ENCODE results near the gene GNG7. TPM values are rescaled to one million over a fixed set of nuclear protein-coding genes. Genes with fewer than 3 reads are reported as not detected.
A peak's percentile ranks its signal among the peaks of the same experiment; 100 is the strongest.
"Not testable (repeated sequence)": the region's sequence is repeated elsewhere in the genome, so short reads cannot be mapped to it uniquely, and the experiment has no call there.

Gene GNG7
- total RNA-seq, 1 donor from 2014 or later, result 0.13 TPM

DNA sequence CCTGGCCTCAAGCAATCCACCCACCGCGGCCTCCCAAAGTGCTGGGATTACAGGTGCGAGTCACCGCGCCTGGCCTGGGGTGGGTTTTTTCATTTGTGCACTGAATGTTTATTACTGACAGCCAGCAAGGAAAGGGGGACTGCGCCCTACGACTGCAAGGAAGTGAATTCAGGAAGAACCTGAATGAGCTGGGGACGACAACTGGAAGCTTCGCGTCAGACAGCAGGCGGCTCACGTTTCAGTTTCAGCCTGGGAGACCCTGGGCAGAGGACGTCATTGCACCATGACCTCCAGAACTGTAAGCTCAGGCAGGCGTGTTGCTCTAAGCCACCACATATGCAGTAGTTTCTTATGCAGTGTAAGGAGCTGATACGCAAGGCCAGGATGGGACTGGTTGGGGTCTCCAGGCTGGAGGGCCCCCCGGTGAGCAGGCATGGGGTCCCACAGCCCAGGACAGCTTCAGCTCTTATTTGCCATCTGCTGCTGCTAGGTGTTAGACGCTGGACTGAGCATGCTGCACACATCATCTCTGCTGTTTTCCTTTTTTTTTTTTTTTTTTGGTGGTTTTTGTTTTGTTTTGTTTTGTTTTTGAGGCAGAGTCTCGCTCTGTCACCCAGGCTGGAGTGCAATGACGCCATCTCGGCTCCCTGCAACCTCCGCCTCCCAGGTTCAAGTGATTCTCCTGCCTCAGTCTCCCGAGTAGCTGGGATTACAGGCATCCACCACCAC lies 160.0 kb downstream of the GNG7 start:
- H3K4me3 Mint-ChIP-seq, result peak overlapping the region; percentile 5
- no peaks in the 10 kb centered on the region for H3K27me3 Mint-ChIP-seq (ENCODE audit: insufficient read depth)
- no peak for DNase-seq (ENCODE audit: low spot score)
- H3K4me1 Mint-ChIP-seq (ENCODE audit: low read depth), result peaks cover 22% of the 10 kb centered on the region
- no peaks in the 10 kb centered on the region for H3K9me3 Mint-ChIP-seq
- intact Hi-C loops (cut with micrococcal nuclease), result no loop called here
- peak overlapping the region; percentile 48 for H3K27ac Mint-ChIP-seq
- no peaks in the 10 kb centered on the region for H3K36me3 Mint-ChIP-seq (ENCODE audit: low read depth)

DNA sequence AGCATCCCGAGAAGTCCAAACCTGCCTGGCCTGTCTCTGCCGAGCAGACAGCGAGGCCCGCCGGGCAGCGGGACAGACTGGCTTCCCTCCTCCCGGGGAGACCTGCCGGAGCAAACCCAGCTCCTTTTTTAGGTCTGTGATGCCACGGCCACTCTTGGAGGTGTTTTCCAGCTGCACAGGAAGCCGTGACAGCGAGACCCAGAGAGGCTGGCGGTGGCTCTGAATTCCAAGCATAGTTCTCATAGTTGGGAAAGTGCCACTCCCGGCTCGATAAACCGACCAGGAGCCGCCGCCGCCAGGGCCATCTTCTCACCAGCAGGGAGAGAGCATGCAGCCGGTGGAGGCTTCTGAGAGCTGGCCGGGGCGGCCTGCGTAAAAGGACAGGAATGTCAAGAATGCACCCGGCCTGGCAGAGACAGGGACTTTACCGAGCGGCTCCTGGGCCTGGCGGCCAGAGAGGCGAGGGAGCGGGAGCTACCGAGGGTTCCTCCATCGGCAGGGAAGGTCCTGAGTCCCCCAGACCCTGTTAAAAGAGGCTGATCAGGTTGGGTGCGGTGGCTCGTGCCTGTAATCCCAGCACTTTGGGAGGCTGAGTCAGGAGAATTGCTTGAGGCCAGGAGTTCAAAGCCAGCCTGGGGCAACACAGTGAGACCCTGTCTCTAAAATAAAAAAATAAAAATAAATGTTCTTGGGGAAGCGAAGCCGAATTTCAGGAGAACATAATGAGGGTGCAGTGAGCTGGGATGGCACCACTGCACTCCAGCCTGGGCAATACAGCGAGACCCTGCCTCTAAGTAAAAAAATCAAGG lies 161.6 kb downstream of the GNG7 start:
- no peak for DNase-seq (ENCODE audit: low spot score)
- Mint-ChIP-seq H3K4me1 (ENCODE audit: low read depth) (peaks cover 24% of the 10 kb centered on the region), H3K36me3 (ENCODE audit: low read depth) (no peaks in the 10 kb centered on the region), H3K27me3 (ENCODE audit: insufficient read depth) (no peaks in the 10 kb centered on the region), H3K9me3 (no peaks in the 10 kb centered on the region), H3K4me3 (no peak overlapping the region), H3K27ac (no peak overlapping the region)
- intact Hi-C loops (cut with micrococcal nuclease), result no loop called here

DNA sequence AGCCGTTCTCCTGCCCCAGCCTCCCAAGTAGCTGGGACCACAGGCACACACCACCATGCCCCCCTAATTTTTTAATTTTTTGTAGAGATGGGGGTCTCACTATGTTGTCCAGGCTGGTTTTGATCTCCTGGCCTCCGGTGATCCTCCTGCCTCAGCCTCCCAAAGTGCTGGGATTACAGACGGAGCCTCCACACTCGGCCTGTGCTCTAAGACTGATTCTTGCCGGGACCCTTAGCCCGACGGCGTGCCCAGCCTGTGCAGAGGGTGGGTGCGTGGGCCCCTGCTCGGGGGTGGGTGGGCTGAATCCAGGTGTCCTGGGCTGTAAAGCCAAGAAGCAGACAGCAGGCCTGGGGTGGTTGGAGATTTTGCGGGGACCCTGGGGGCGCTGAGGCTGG lies 162.2 kb downstream of the GNG7 start:
- Mint-ChIP-seq H3K4me3 (no peak overlapping the region), H3K4me1 (ENCODE audit: low read depth) (peaks cover 24% of the 10 kb centered on the region), H3K27me3 (ENCODE audit: insufficient read depth) (no peaks in the 10 kb centered on the region), H3K27ac (peak overlapping the region; percentile 18), H3K36me3 (ENCODE audit: low read depth) (no peaks in the 10 kb centered on the region), H3K9me3 (no peaks in the 10 kb centered on the region)
- no peak for DNase-seq (ENCODE audit: low spot score)
- intact Hi-C loops (cut with micrococcal nuclease), result no loop called here

DNA sequence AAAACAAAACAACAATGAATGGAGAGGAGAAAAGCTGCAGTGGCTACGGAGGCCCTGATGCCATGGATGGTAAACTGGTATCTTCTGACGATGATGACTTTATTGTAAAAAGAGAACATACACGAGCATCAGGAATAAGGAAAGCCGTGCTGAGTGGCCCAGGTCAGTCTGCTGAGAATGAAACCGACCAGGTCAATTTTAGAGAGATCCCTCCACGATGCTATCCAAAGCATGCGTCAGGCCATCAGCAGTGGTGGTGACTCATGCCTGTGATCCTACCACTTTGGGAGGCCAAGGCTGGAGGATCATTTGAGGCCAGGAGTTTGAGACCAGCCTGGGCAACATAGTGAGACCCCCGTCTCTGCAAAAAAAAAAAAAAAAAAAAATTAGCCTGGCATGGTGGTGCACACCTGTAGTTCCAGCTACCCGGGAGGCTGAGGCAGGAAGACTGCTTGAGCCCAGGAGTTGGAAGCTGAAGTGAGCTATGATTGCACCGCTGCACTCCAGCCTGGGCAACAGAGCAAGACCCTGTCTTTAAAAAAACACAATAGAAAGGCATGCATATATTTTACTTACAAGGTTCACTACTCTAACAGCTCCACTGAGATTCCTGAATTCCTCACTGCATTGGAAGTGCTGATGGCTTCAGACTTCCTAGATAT lies 164.3 kb downstream of the GNG7 start:
- intact Hi-C loops (cut with micrococcal nuclease), result no loop called here
- Mint-ChIP-seq H3K4me1 (ENCODE audit: low read depth) (peaks cover 34% of the 10 kb centered on the region), H3K4me3 (peak overlapping the region; percentile 33)

DNA sequence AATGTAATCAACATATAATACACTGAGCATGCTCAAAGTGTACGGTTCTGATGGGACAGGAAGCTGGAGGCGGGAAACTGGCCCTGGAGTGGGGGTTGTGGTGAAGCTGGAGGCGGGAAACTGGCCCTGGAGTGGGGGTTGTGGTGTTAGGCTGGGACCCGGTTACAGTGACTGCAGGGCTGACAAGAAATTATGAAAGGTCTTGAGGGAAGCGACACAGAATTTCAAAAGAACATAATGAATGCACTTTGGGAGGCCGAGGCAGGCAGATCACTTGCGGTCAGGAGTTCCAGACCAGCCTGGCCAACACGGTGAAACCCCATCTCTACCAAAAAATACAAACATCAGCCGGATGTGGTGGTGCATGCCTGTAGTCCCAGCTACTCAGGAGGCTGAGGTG lies 164.9 kb downstream of the GNG7 start:
- Mint-ChIP-seq H3K27ac (peak overlapping the region; percentile 52), H3K4me1 (ENCODE audit: low read depth) (peaks cover 38% of the 10 kb centered on the region), H3K4me3 (peak overlapping the region; percentile 33)
- H3K9me3 Mint-ChIP-seq; H3K36me3 Mint-ChIP-seq (ENCODE audit: low read depth); H3K27me3 Mint-ChIP-seq (ENCODE audit: insufficient read depth); intact Hi-C loops (cut with micrococcal nuclease); DNase-seq (ENCODE audit: low spot score): not testable (repeated sequence)

More for the DNA sequence above, 164.3 kb downstream of the GNG7 start:
- DNase-seq (ENCODE audit: low spot score), result no peak
- Mint-ChIP-seq H3K27ac (no peak overlapping the region), H3K9me3 (no peaks in the 10 kb centered on the region), H3K36me3 (ENCODE audit: low read depth) (no peaks in the 10 kb centered on the region), H3K27me3 (ENCODE audit: insufficient read depth) (no peaks in the 10 kb centered on the region)

DNA sequence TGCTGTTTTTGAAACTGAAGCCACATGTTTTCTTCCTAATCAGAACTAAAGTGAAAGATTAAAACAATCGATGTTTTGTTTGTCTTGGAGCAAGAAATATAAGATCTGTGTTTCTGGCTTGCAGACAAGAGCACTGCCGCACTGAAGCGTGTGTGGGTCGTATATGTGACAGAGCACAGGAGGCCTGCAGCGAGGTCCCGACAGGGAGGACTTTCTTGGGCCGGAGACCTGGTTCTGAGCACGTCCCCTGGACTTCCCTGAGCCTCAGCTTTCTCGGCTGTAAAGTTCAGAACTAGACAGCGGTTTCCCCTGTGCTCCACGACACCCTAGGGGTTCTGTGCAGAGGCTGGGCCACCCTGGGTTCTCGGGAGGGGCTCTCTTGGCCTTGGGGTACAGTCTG lies 166.0 kb downstream of the GNG7 start:
- no peaks in the 10 kb centered on the region for H3K9me3 Mint-ChIP-seq
- H3K27ac Mint-ChIP-seq, result no peak overlapping the region
- H3K27me3 Mint-ChIP-seq (ENCODE audit: insufficient read depth), result no peaks in the 10 kb centered on the region
- no peaks in the 10 kb centered on the region for H3K36me3 Mint-ChIP-seq (ENCODE audit: low read depth)
- no peak overlapping the region for H3K4me3 Mint-ChIP-seq
- peaks cover 40% of the 10 kb centered on the region for H3K4me1 Mint-ChIP-seq (ENCODE audit: low read depth)
- no peak for DNase-seq (ENCODE audit: low spot score)
- intact Hi-C loops (cut with micrococcal nuclease), result no loop called here

DNA sequence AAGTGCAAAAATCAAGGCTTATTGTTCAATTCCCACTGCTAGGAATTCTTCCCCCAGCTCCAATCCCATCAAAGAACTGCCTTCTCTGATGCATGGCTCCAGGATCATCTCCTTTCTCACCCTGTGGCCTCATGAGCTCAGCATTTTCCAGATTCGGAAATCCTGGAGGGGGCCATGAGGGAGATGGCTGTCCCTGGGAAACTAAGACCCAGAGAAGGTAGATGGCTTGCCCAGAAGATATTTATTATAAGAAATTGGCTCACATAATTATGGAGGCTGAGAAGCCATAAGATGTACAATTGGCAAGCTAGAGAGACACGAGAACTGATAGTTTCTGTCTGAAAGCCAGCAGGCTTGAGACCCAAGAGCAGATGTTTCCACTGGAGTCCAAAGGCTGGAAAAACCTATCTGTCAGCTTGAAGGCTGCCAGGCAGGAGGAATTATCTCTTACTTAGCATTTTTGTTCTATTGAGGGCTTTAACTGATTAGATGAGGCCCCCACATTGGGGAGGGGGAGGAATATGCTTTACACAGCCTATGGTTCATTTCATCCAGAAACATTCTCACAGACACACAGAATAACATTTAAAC lies 168.0 kb downstream of the GNG7 start:
- H3K9me3 Mint-ChIP-seq, result no peaks in the 10 kb centered on the region
- no peak for DNase-seq (ENCODE audit: low spot score)
- intact Hi-C loops (cut with micrococcal nuclease), result no loop called here
- no peaks in the 10 kb centered on the region for H3K36me3 Mint-ChIP-seq (ENCODE audit: low read depth)
- no peak overlapping the region for H3K27ac Mint-ChIP-seq
- H3K27me3 Mint-ChIP-seq (ENCODE audit: insufficient read depth), result no peaks in the 10 kb centered on the region
- H3K4me3 Mint-ChIP-seq, result no peak overlapping the region
- peaks cover 33% of the 10 kb centered on the region for H3K4me1 Mint-ChIP-seq (ENCODE audit: low read depth)

DNA sequence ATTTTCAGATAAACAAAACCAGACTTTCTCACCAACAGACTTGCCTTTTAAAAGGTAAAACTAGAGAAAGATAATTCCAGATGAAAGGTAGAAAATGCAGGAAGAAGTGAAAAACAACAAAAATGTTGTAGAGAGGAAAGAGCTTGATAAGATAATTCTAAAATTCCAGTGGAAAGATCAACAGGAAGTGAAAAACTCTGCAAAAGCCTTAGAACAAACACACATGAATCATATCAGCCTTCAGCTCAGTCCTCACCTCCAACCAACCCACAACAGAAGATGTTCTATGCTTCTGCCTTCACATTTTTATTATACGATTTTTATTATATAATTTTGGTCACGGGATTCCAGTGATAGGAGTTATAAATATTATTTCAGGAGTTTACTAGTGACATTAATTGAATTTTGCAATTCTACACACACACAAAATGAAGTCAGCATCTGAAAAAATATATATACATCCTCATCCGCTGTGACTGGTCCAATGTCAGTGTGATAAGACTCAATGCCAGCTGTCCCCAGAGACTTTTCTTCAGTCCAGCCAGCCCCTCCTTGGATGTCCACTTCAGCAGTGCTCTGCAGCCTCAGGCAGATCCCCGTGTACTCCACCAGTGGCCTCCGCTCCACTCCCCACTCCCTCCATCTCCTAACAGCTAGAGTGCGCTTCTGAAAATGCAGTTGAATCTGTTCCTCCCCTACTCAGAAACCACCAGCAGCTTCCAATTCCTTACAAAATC lies 168.6 kb downstream of the GNG7 start:
- intact Hi-C loops (cut with micrococcal nuclease), result loop anchor here (1.0 to 2.0 kb wide), 2 partner anchors 19 to 65 kb away; no protein-coding TSS in a partner anchor
- H3K4me3 Mint-ChIP-seq, result peak overlapping the region; percentile 48

DNA sequence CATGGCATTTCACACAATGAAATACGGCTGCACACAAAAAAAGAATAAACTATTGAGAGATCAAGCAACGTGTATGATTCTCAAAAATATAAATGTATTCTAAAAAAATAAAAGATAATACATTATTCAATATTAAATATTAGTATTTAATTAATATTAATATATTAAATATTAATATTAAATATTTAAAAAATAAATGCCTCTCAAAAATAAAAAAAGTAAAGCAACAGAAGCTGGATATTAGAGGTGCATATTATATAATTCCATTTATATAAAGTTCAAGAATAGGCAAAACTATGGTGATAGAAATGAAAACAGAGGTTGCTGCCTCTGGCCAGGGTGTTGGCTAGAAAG lies 169.4 kb downstream of the GNG7 start:
- intact Hi-C loops (cut with micrococcal nuclease), result loop anchor here (1.0 to 2.0 kb wide), 2 partner anchors 20 to 66 kb away; no protein-coding TSS in a partner anchor
- Mint-ChIP-seq H3K9me3 (no peaks in the 10 kb centered on the region), H3K27me3 (ENCODE audit: insufficient read depth) (no peaks in the 10 kb centered on the region), H3K4me1 (ENCODE audit: low read depth) (peaks cover 32% of the 10 kb centered on the region), H3K36me3 (ENCODE audit: low read depth) (no peaks in the 10 kb centered on the region), H3K27ac (no peak overlapping the region), H3K4me3 (no peak overlapping the region)
- DNase-seq (ENCODE audit: low spot score), result no peak

More for the DNA sequence above, 168.6 kb downstream of the GNG7 start:
- Mint-ChIP-seq H3K9me3 (no peaks in the 10 kb centered on the region), H3K27me3 (ENCODE audit: insufficient read depth) (no peaks in the 10 kb centered on the region), H3K4me1 (ENCODE audit: low read depth) (peaks cover 32% of the 10 kb centered on the region), H3K27ac (peak overlapping the region; percentile 45), H3K36me3 (ENCODE audit: low read depth) (no peaks in the 10 kb centered on the region)
- no peak for DNase-seq (ENCODE audit: low spot score)

DNA sequence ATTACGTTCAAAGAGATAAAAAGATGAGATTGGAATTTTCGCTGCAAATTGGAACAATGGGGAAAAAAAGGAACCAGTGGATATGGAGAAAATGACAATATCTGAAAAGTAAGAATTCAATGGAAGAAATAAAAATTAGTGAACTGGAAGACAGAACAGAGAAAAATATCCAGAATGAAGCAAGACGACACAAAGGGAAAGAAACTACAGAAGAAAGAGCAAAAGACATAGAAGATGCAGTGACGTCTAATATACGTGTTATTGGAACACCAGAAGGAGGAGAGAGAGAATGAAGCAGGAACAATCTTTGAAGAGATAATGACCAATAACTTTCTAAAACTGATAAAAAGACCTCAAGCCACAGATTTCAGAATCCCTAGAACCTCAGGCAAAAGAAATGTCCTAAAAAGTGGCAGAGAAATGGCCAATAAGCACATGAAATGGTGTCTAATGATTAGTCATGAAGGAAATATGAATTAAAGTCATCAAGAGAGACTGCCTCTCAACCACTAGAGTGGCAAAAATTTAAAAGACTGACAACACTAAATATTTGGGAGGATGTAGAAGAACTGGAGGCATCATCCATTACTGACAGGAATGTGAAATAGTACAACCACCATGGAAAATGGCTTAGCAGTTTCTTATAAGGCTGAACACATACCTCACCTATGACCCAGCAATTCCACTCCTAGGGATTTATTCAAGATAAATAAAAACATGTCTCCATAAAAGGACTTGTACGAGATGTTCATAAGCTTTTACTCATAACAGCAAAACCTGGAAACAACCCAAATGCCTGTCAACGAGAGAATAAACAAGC lies 170.0 kb downstream of the GNG7 start:
- no peaks in the 10 kb centered on the region for H3K36me3 Mint-ChIP-seq (ENCODE audit: low read depth)
- intact Hi-C loops (cut with micrococcal nuclease), result loop anchor here (1.0 to 2.0 kb wide), 2 partner anchors 21 to 66 kb away; no protein-coding TSS in a partner anchor
- H3K27me3 Mint-ChIP-seq (ENCODE audit: insufficient read depth), result no peaks in the 10 kb centered on the region
- H3K27ac Mint-ChIP-seq, result no peak overlapping the region
- no peak overlapping the region for H3K4me3 Mint-ChIP-seq
- H3K4me1 Mint-ChIP-seq (ENCODE audit: low read depth), result peaks cover 26% of the 10 kb centered on the region
- H3K9me3 Mint-ChIP-seq, result no peaks in the 10 kb centered on the region
- no peak for DNase-seq (ENCODE audit: low spot score)

DNA sequence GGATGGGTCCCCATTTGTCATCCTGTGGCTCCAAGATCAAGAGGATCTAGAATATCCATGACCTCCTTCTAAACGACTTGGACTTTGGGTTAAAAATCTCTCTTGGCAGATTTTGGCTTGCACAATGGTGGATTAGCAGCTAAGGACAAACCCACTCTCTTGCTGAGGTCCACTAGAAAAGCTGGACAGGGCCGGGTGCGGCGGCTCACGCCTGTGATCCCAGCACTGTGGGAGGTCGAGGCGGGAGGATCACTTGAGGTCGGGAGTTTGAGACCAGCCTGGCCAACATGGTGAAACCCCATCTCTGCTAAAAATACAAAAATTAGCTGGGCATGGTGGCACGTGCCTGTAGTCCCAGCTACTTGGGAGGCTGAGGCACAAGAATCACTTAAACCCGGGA lies 172.6 kb downstream of the GNG7 start:
- H3K36me3 Mint-ChIP-seq (ENCODE audit: low read depth); DNase-seq (ENCODE audit: low spot score); H3K9me3 Mint-ChIP-seq; H3K4me3 Mint-ChIP-seq; H3K27ac Mint-ChIP-seq; H3K27me3 Mint-ChIP-seq (ENCODE audit: insufficient read depth); intact Hi-C loops (cut with micrococcal nuclease): not testable (repeated sequence)
- H3K4me1 Mint-ChIP-seq (ENCODE audit: low read depth), result peaks cover 23% of the 10 kb centered on the region
